ENCODE measurements around the gene BMF. TPM values are rescaled to one million over a fixed set of nuclear protein-coding genes. Genes with fewer than 3 reads are reported as not detected.
"Not testable (repeated sequence)": the region's sequence is repeated elsewhere in the genome, so short reads cannot be mapped to it uniquely, and the experiment has no call there.

BMF gene
- total RNA-seq, 1 donor from 2014 or later, result 376 TPM

GRCh38 chr15:40073716-40074490 lies 34.8 kb downstream of the BMF start:
- DNase-seq; ATAC-seq (ENCODE audit: low read depth); H3K27me3 Mint-ChIP-seq; H3K36me3 Mint-ChIP-seq (ENCODE audit: low read depth); H3K9me3 Mint-ChIP-seq; intact Hi-C loops (cut with micrococcal nuclease): not testable (repeated sequence)
- ChIA-PET POLR2A (interaction anchor here (0.6 to 20.1 kb wide), 7 partner anchors 8 to 28 kb away, joined by 3 to 504 read pairs (median 6); partner anchors contain the start of gene BMF), CTCF (interaction anchor here (0.6 to 1.5 kb wide), 3 partner anchors 20 to 31 kb away, joined by 3 to 6 read pairs (median 3); no protein-coding TSS in a partner anchor)
- peak overlapping the region; percentile 77 for H3K27ac Mint-ChIP-seq
- peak overlapping the region; percentile 49 for H3K4me3 Mint-ChIP-seq
- peaks cover 27% of the 10 kb centered on the region for H3K4me1 Mint-ChIP-seq

GRCh38 chr15:40072216-40072990 lies 36.3 kb downstream of the BMF start:
- Mint-ChIP-seq H3K36me3 (ENCODE audit: low read depth) (no peaks in the 10 kb centered on the region), H3K9me3 (no peaks in the 10 kb centered on the region), H3K4me1 (peaks cover 34% of the 10 kb centered on the region), H3K27me3 (no peaks in the 10 kb centered on the region), H3K27ac (no peak overlapping the region), H3K4me3 (peak overlapping the region; percentile 16)
- ChIA-PET CTCF (interaction anchor here (0.7 to 1.4 kb wide), 6 partner anchors 9 to 34 kb away, joined by 3 to 9 read pairs (median 3); no protein-coding TSS in a partner anchor), POLR2A (interaction anchor here (1.3 to 20.1 kb wide), 3 partner anchors 8 to 30 kb away, joined by 6 to 504 read pairs (median 6); partner anchors contain the start of gene BMF)
- DNase-seq (no peak), ATAC-seq (ENCODE audit: low read depth) (no peak)
- TF ChIP-seq, protein P1, sequence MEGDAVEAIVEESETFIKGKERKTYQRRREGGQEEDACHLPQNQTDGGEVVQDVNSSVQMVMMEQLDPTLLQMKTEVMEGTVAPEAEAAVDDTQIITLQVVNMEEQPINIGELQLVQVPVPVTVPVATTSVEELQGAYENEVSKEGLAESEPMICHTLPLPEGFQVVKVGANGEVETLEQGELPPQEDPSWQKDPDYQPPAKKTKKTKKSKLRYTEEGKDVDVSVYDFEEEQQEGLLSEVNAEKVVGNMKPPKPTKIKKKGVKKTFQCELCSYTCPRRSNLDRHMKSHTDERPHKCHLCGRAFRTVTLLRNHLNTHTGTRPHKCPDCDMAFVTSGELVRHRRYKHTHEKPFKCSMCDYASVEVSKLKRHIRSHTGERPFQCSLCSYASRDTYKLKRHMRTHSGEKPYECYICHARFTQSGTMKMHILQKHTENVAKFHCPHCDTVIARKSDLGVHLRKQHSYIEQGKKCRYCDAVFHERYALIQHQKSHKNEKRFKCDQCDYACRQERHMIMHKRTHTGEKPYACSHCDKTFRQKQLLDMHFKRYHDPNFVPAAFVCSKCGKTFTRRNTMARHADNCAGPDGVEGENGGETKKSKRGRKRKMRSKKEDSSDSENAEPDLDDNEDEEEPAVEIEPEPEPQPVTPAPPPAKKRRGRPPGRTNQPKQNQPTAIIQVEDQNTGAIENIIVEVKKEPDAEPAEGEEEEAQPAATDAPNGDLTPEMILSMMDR (IDR thresholded peaks at IDR 0.05), result no peak
- intact Hi-C loops (cut with micrococcal nuclease), result no loop called here

- H3K4me1 Mint-ChIP-seq, result peaks cover 37% of the 10 kb centered on the region
- peak overlapping the region; percentile 83 for H3K27ac Mint-ChIP-seq
- H3K36me3 Mint-ChIP-seq (ENCODE audit: low read depth), result no peaks in the 10 kb centered on the region
- ChIA-PET POLR2A (interaction anchor here (0.7 to 14.3 kb wide), 9 partner anchors 9 to 696 kb away, joined by 3 to 472 read pairs (median 17); partner anchors contain the start of gene BMF), CTCF (interaction anchor here (0.9 to 1.3 kb wide), 2 partner anchors 25 to 33 kb away, joined by 5 read pairs; no protein-coding TSS in a partner anchor)
- no peaks in the 10 kb centered on the region for H3K9me3 Mint-ChIP-seq
- ATAC-seq (ENCODE audit: low read depth) (no peak), DNase-seq (no peak)
- H3K4me3 Mint-ChIP-seq, result no peak overlapping the region
- intact Hi-C loops (cut with micrococcal nuclease), result loop anchor here (1.0 kb wide), 1 partner anchor 11 kb away; no protein-coding TSS in a partner anchor
- TF ChIP-seq, protein P1 (IDR thresholded peaks at IDR 0.05), result no peak
- no peaks in the 10 kb centered on the region for H3K27me3 Mint-ChIP-seq
Observed at GRCh38 chr15:40070608-40071218, 38.0 kb downstream of the BMF start.

DNA sequence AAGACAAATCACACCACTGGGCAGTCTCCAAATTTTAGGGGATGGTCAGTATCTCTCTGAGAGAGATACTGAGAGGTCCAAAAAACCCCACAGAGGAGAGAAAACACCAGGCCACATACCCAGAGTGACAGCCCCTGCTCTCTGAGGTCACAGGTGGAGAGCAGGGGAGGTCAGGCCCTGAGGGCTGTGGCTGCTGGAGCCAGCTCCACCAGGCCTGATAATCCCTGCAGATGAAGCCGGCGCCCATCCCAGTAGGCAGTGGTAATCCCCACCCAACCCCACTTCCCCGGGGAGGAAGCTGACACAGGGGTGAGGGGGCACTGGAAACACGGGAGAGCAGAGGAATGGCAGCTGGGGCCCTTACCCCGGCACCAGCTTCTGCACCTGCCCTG lies 38.5 kb downstream of the BMF start:
- TF ChIP-seq, protein P1 (IDR thresholded peaks at IDR 0.05), result no peak
- no peak for DNase-seq
- Mint-ChIP-seq H3K9me3 (no peaks in the 10 kb centered on the region), H3K4me1 (peaks cover 41% of the 10 kb centered on the region), H3K27ac (peak overlapping the region; percentile 83), H3K27me3 (no peaks in the 10 kb centered on the region), H3K4me3 (peak overlapping the region; percentile 19), H3K36me3 (ENCODE audit: low read depth) (no peaks in the 10 kb centered on the region)
- ChIA-PET CTCF (interaction anchor here (0.9 to 1.3 kb wide), 2 partner anchors 24 to 34 kb away, joined by 5 read pairs; no protein-coding TSS in a partner anchor), POLR2A (interaction anchor here (0.7 to 14.3 kb wide), 9 partner anchors 9 to 697 kb away, joined by 3 to 472 read pairs (median 17); partner anchors contain the start of gene BMF)
- no peak for ATAC-seq (ENCODE audit: low read depth)
- intact Hi-C loops (cut with micrococcal nuclease), result loop anchor here (1.0 kb wide), 1 partner anchor 11 kb away; no protein-coding TSS in a partner anchor
